ENCODE data around the gene CRADD.
"Not testable (repeated sequence)": the region's sequence is repeated elsewhere in the genome, so short reads cannot be mapped to it uniquely, and the experiment has no call there.

Gene CRADD

DNA sequence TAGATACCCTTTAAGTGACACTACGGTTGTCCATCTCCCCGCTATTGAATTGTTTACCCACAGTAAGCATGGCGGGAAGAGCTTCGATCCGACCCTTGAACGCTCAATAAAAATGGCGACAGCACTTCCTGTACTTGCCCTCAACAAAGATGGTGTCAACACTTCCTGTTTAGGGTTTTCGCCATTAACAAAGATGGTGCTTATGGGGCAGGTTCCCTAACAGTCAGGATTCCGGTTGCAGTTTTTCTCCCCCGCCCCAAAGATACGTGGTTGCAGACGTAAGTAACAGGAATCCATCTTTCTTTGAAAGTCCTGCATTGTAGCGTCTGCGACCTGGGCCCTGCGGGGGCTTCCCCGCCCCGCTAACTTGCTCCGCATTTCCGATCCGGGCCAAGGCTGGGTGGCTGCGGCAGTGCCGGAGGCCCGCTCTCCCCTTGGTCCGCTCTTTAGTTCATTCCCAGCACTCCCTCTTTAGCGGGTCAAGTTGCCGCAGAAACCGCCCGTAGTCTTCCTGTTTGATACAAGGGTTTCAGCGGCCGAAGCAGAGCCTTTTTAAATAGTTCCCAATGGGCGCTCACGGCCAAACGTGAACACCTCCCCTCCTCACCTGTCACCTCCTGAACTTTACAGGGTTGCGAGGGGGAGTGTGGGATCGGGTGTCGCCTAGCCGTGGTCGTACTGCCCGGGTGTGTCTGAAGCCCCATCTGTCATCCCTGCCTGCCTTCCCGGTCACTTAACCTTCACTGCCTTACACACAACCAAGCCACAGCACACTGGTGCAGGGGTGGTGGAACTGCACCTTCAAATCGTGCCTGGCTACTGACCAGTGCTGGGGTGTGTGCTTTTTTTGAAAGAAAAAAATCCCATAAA lies at the start of gene CRADD:
Gene CRADD (plus strand): TSS at position 181 of the 870 bp plus-strand sequence.
- Histone ChIP-seq H3K27me3 (replicated peaks; ENCODE audit: control insufficient read depth, insufficient read depth, low read length) (no peaks in the 10 kb centered on the region), H3K9ac (ENCODE audit: low read length) (peak within 1 kb of the TSS; percentile 96), H3K4me3 (ENCODE audit: low read length) (peak within 1 kb of the TSS; percentile 95), H3K9me3 (ENCODE audit: control insufficient read depth, low read length) (no peaks in the 10 kb centered on the region), H3K4me1 (ENCODE audit: control insufficient read depth, insufficient read depth, low read length) (peaks cover 5% of the 10 kb centered on the region), H3K36me3 (ENCODE audit: control insufficient read depth, insufficient read depth, low read length, severe bottlenecking) (no peaks in the 10 kb centered on the region)
- DNase-seq (ENCODE audit: low read depth), result peak; percentile 97

DNA sequence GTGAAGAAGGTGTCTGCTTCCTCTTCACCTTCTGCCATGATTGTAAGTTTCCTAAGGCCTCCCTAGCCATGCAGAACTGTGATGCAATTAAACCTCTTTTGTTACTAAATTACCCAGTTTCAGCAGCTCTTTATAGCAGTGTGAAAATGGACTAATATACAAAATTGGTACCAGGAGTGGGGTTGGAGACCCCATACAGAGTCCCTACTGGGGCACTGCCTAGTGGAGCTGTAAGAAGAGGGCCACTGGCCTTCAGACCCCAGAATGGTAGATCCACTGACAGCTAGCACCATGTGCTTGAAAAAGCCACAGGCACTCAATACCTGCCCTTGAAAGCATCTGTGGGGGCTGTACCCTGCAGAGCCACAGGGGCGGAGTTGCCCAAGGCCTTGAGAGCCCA lies 44.8 kb upstream of the CRADD start:
- Histone ChIP-seq H3K9me3 (ENCODE audit: control insufficient read depth, low read length) (peaks cover 17% of the 10 kb centered on the region), H3K27me3 (replicated peaks; ENCODE audit: control insufficient read depth, insufficient read depth, low read length) (no peaks in the 10 kb centered on the region), H3K4me3 (ENCODE audit: low read length) (peak overlapping the region; percentile 33), H3K36me3 (ENCODE audit: control insufficient read depth, insufficient read depth, low read length, severe bottlenecking) (no peaks in the 10 kb centered on the region), H3K9ac (ENCODE audit: low read length) (no peak overlapping the region), H3K4me1 (ENCODE audit: control insufficient read depth, insufficient read depth, low read length) (peaks cover 11% of the 10 kb centered on the region)
- DNase-seq (ENCODE audit: low read depth), result no peak

DNA sequence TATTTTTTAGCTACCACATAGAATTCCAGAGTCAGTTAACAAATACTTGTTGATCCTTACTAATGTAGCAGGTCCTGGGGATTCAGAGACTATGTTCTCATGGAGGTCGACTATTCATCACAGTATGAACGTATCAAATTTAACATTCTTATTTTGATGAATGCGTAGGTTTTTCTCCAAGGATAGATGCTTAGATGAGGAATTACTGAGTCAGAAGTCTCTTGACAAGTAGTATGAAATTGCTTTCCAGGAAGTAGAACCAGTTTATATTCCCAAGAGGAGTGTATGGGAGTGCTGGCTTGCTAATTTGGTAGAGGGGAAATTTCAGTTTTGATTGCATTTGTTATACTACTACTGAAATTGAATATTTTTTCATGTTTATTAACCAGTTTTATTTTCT lies 42.8 kb upstream of the CRADD start:
- peak; percentile 34 for DNase-seq (ENCODE audit: low read depth)
- peaks cover 16% of the 10 kb centered on the region for H3K4me1 ChIP-seq (ENCODE audit: control insufficient read depth, insufficient read depth, low read length)

DNA sequence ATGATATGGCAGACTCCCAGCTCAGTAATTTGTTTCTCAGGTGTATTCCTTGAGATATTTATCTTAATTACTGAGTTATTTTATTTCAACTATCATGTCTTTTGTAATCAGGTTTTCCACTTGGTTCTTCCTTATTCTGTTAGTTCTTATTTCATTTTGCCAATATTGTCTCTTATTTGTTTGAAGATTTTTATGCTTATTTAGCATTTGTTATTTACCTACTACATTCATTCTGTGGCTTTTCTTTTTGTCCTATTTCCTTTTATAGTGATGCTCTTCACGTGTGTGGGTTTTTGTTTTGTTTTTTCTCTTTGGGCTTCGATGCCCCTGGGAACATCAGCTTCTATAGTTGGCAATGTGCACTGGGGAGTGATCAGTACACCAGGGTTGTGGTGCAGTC lies 40.5 kb upstream of the CRADD start:
- peaks cover 2% of the 10 kb centered on the region for H3K27me3 ChIP-seq (replicated peaks; ENCODE audit: control insufficient read depth, insufficient read depth, low read length)
- DNase-seq (ENCODE audit: low read depth), result no peak
- no peak overlapping the region for H3K9ac ChIP-seq (ENCODE audit: low read length)
- peaks cover 9% of the 10 kb centered on the region for H3K9me3 ChIP-seq (ENCODE audit: control insufficient read depth, low read length)
- H3K36me3 ChIP-seq (ENCODE audit: control insufficient read depth, insufficient read depth, low read length, severe bottlenecking), result no peaks in the 10 kb centered on the region
- no peak overlapping the region for H3K4me3 ChIP-seq (ENCODE audit: low read length)
- peaks cover 16% of the 10 kb centered on the region for H3K4me1 ChIP-seq (ENCODE audit: control insufficient read depth, insufficient read depth, low read length)

More for the DNA sequence above, 42.8 kb upstream of the CRADD start:
- no peak overlapping the region for H3K4me3 ChIP-seq (ENCODE audit: low read length)
- H3K9me3 ChIP-seq (ENCODE audit: control insufficient read depth, low read length), result peaks cover 9% of the 10 kb centered on the region
- no peak overlapping the region for H3K9ac ChIP-seq (ENCODE audit: low read length)
- H3K36me3 ChIP-seq (ENCODE audit: control insufficient read depth, insufficient read depth, low read length, severe bottlenecking), result no peaks in the 10 kb centered on the region
- no peaks in the 10 kb centered on the region for H3K27me3 ChIP-seq (replicated peaks; ENCODE audit: control insufficient read depth, insufficient read depth, low read length)

DNA sequence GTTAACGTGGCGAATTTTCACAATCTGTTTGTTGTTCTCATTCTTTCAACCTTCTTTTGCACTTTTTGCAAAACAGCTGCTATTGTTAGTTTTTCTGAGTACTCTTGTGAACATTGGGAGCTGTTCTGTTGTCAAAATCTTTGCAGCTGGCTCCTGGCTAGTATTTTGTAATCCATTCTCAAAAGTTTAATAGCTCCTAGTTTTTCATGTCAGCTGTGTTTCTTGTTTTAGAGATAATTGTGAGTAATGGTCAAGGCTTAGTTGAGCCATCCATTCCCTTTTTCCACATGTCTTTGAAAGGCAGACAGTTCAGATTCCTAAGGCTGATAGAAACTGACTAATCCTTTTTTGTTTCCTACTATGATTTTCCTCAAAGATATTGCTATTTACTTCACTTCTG lies 39.1 kb upstream of the CRADD start:
- Histone ChIP-seq H3K9me3 (ENCODE audit: control insufficient read depth, low read length) (no peaks in the 10 kb centered on the region), H3K4me1 (ENCODE audit: control insufficient read depth, insufficient read depth, low read length) (peaks cover 16% of the 10 kb centered on the region), H3K36me3 (ENCODE audit: control insufficient read depth, insufficient read depth, low read length, severe bottlenecking) (no peaks in the 10 kb centered on the region), H3K4me3 (ENCODE audit: low read length) (no peak overlapping the region), H3K27me3 (replicated peaks; ENCODE audit: control insufficient read depth, insufficient read depth, low read length) (peaks cover 2% of the 10 kb centered on the region), H3K9ac (ENCODE audit: low read length) (no peak overlapping the region)
- DNase-seq (ENCODE audit: low read depth), result no peak

DNA sequence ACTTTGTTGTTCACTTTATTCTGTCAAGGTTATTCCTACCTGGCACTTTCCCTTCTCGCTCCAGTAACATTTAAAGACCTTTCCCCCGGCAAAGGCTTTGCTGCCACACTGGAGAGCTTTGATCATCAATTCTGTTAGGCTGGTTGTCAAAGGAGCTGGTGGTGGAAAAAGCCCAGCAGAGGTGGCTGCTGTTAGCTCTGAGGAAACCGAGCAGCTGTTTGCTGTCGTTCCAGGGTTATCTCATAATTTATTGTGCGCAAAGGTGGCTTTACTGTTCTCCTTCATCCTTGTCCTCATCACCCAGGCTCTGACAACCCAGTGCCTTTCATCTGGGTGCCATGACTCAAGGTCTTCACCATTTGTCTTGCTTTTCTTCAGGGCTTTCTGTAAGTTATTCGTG lies 38.2 kb upstream of the CRADD start:
- no peaks in the 10 kb centered on the region for H3K36me3 ChIP-seq (ENCODE audit: control insufficient read depth, insufficient read depth, low read length, severe bottlenecking)
- peaks cover 2% of the 10 kb centered on the region for H3K27me3 ChIP-seq (replicated peaks; ENCODE audit: control insufficient read depth, insufficient read depth, low read length)
- H3K9me3 ChIP-seq (ENCODE audit: control insufficient read depth, low read length), result no peaks in the 10 kb centered on the region
- peaks cover 16% of the 10 kb centered on the region for H3K4me1 ChIP-seq (ENCODE audit: control insufficient read depth, insufficient read depth, low read length)
- DNase-seq (ENCODE audit: low read depth), result no peak
- no peak overlapping the region for H3K4me3 ChIP-seq (ENCODE audit: low read length)
- H3K9ac ChIP-seq (ENCODE audit: low read length), result no peak overlapping the region

DNA sequence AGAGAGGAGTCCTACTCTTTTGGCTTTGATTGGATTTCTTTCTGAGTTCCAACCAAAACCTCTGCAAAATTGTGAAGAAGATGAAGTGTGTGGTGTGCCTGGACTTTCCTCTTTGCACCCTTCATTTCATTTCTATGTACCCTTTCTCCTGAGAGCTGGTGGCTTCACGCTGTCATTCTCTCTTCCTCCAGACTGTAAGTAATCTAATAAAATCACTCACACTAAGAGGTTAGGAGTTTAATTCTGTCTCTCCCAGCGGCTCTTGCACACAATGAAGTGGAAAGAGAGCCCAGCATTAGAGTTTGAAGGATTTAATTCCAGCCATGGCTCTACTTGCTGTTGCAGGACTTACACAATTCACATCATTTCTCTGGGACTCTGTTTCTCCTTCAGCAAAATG lies 37.8 kb upstream of the CRADD start:
- Histone ChIP-seq H3K9ac (ENCODE audit: low read length) (no peak overlapping the region), H3K36me3 (ENCODE audit: control insufficient read depth, insufficient read depth, low read length, severe bottlenecking) (no peaks in the 10 kb centered on the region), H3K4me3 (ENCODE audit: low read length) (no peak overlapping the region), H3K27me3 (replicated peaks; ENCODE audit: control insufficient read depth, insufficient read depth, low read length) (peaks cover 2% of the 10 kb centered on the region), H3K9me3 (ENCODE audit: control insufficient read depth, low read length) (no peaks in the 10 kb centered on the region), H3K4me1 (ENCODE audit: control insufficient read depth, insufficient read depth, low read length) (peaks cover 12% of the 10 kb centered on the region)
- DNase-seq (ENCODE audit: low read depth), result no peak

DNA sequence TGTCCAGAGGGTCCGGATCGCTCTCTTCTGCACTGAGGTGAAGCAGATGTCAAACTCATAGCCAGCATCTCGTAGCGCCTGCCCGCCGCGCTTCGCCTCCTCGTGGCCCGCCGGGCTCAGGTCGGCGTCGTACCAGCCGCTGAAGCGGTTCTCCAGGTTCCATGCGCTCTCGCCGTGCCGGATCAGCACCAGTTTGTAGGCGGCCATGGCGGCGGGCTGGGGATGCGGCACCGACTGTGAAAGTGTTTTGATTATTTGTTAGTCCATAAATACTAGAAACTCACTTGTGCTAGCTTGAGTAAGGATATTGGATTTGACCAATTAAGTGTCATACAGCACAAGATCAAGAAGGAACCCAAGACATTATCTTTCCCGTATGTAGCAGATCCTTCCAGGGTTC lies 35.8 kb upstream of the CRADD start:
- DNase-seq (ENCODE audit: low read depth); H3K4me3 ChIP-seq (ENCODE audit: low read length): not testable (repeated sequence)

DNA sequence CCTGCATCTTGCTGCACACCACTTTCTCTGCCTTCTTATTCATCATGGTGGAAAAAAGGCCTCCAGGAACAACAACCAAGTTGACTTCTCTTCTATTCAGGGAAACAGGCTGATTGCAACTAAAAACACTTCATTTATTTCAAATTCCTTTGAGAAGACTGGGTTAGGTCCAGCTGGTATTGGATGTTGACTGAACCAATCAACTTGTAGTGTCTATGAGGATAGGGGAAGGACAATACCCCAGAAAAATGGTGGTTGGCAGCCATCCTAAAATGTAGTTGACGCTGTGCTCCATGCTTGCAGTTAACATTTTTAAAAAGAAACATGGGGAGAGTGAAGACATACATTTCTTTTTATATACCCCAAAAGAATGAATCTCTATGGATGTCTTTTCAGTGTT lies 34.4 kb upstream of the CRADD start:
- Histone ChIP-seq H3K36me3 (ENCODE audit: control insufficient read depth, insufficient read depth, low read length, severe bottlenecking) (no peaks in the 10 kb centered on the region), H3K4me1 (ENCODE audit: control insufficient read depth, insufficient read depth, low read length) (peaks cover 6% of the 10 kb centered on the region), H3K27me3 (replicated peaks; ENCODE audit: control insufficient read depth, insufficient read depth, low read length) (peaks cover 2% of the 10 kb centered on the region), H3K9me3 (ENCODE audit: control insufficient read depth, low read length) (no peaks in the 10 kb centered on the region), H3K9ac (ENCODE audit: low read length) (no peak overlapping the region), H3K4me3 (ENCODE audit: low read length) (no peak overlapping the region)
- no peak for DNase-seq (ENCODE audit: low read depth)

More for the DNA sequence above, 35.8 kb upstream of the CRADD start:
- H3K9ac ChIP-seq (ENCODE audit: low read length); H3K27me3 ChIP-seq (replicated peaks; ENCODE audit: control insufficient read depth, insufficient read depth, low read length); H3K36me3 ChIP-seq (ENCODE audit: control insufficient read depth, insufficient read depth, low read length, severe bottlenecking); H3K9me3 ChIP-seq (ENCODE audit: control insufficient read depth, low read length); H3K4me1 ChIP-seq (ENCODE audit: control insufficient read depth, insufficient read depth, low read length): not testable (repeated sequence)

DNA sequence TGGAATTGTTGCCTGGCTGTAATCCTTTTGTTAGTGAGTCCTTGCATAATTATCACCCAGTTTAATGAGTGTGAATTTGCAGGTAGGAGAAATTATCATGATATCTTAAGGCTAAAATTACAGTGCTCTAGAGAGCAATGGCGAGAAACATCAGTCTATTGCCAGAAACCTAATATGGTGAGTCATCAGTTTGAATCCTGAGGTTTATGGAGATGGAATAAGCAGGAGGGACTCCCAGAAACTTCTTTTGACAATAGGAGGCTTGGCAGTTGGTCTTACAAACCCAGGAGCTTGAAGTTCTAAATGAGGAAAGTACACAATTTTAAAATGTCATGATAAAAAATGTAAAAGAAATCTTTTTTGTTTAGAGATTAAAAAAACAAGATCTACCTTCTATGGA lies 31.5 kb upstream of the CRADD start:
- no peaks in the 10 kb centered on the region for H3K4me1 ChIP-seq (ENCODE audit: control insufficient read depth, insufficient read depth, low read length)
- H3K4me3 ChIP-seq (ENCODE audit: low read length), result no peak overlapping the region
- DNase-seq (ENCODE audit: low read depth), result peak; percentile 11
- H3K9ac ChIP-seq (ENCODE audit: low read length), result no peak overlapping the region
- H3K27me3 ChIP-seq (replicated peaks; ENCODE audit: control insufficient read depth, insufficient read depth, low read length), result no peaks in the 10 kb centered on the region
- H3K9me3 ChIP-seq (ENCODE audit: control insufficient read depth, low read length), result no peaks in the 10 kb centered on the region
- no peaks in the 10 kb centered on the region for H3K36me3 ChIP-seq (ENCODE audit: control insufficient read depth, insufficient read depth, low read length, severe bottlenecking)

DNA sequence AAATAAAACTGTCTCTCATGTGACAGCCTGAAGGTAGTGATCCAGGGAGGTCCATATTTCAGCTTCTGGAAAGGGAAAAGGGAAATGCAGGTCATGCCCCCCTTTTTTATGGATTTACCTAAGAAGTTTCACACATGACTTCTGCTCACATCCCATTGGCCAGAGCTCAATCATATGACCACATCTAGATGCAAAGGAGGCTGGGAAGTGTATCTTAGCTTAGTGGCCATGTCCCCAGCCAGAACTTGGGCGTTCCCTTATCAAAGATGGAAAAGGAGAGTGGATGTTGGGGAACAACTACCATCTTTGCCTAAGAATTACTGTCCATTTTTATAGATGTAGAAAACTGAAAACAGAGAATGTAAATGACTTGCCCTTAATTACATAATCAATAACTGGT lies 26.5 kb upstream of the CRADD start:
- Histone ChIP-seq H3K27me3 (replicated peaks; ENCODE audit: control insufficient read depth, insufficient read depth, low read length) (no peaks in the 10 kb centered on the region), H3K4me1 (ENCODE audit: control insufficient read depth, insufficient read depth, low read length) (no peaks in the 10 kb centered on the region), H3K36me3 (ENCODE audit: control insufficient read depth, insufficient read depth, low read length, severe bottlenecking) (no peaks in the 10 kb centered on the region), H3K4me3 (ENCODE audit: low read length) (no peak overlapping the region), H3K9ac (ENCODE audit: low read length) (no peak overlapping the region), H3K9me3 (ENCODE audit: control insufficient read depth, low read length) (no peaks in the 10 kb centered on the region)
- no peak for DNase-seq (ENCODE audit: low read depth)

DNA sequence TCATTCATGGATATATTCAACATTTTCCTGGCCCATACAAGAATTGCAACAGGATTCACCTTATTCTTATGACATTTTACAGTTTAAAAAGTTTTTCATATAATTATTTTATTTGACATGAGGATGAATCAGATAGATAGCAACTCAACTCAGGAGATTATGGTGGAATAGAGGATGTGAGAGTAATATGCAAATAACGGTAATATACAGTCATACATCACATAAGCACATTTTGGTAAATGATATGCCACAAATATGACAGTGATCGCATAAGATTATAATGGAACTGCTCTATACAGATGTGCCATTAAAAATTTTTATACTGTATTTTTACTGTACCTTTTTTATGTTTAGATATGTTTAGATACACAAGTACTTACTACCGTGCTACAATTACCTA lies 24.1 kb upstream of the CRADD start:
- peaks cover 4% of the 10 kb centered on the region for H3K9me3 ChIP-seq (ENCODE audit: control insufficient read depth, low read length)
- H3K4me1 ChIP-seq (ENCODE audit: control insufficient read depth, insufficient read depth, low read length), result peaks cover 5% of the 10 kb centered on the region
- no peaks in the 10 kb centered on the region for H3K36me3 ChIP-seq (ENCODE audit: control insufficient read depth, insufficient read depth, low read length, severe bottlenecking)
- DNase-seq (ENCODE audit: low read depth), result no peak
- no peaks in the 10 kb centered on the region for H3K27me3 ChIP-seq (replicated peaks; ENCODE audit: control insufficient read depth, insufficient read depth, low read length)
- H3K4me3 ChIP-seq (ENCODE audit: low read length), result no peak overlapping the region
- no peak overlapping the region for H3K9ac ChIP-seq (ENCODE audit: low read length)
